Brain microvascular endothelial cell (primary cell): ENCODE measurements around the gene NMRK2.
"Not testable (repeated sequence)": the region's sequence is repeated elsewhere in the genome, so short reads cannot be mapped to it uniquely, and the experiment has no call there.

Experiments
- DNase-seq: peaks from one replicate; pipeline ENCODE4 v3.0.0-alpha.2; 2020
- H3K27ac ChIP-seq: fragments of 250-450 bp; sonication (Bioruptor Pico); 2 replicates; pipeline ENCODE4 v1.5.1; 2020; ENCODE audit warnings: mild to moderate bottlenecking, moderate library complexity
- H3K27me3 ChIP-seq: fragments of 250-450 bp; sonication (Bioruptor Pico); replicated peaks from 2 replicates; pipeline ENCODE4 v1.5.1; 2020; ENCODE audit warnings: mild to moderate bottlenecking
- H3K36me3 ChIP-seq: fragments of 250-450 bp; sonication (Bioruptor Pico); replicated peaks from 2 replicates; pipeline ENCODE4 v1.5.1; 2020; ENCODE audit warnings: mild to moderate bottlenecking
- H3K4me3 ChIP-seq: 2 replicates; pipeline ENCODE4 v1.5.1; 2011; ENCODE audit warnings: low read depth, mild to moderate bottlenecking, control low read depth, low read length, moderate library complexity
- in situ Hi-C: cut with HindIII; loops from 2 replicates; pipeline ENCODE4 v1.10.0; 2017; ENCODE audit warnings: low sequenced_read_pairs, low pct_ligation_motif_present
- TF ChIP-seq, protein P1 (sequence below): IDR thresholded peaks from 2 replicates; pipeline ENCODE4 v1.5.1; 2011; ENCODE audit warnings: low read depth, mild to moderate bottlenecking, moderate library complexity, low read length, control low read depth, inconsistent platforms; ENCODE audit errors: missing control alignments

Gene NMRK2, protein sequence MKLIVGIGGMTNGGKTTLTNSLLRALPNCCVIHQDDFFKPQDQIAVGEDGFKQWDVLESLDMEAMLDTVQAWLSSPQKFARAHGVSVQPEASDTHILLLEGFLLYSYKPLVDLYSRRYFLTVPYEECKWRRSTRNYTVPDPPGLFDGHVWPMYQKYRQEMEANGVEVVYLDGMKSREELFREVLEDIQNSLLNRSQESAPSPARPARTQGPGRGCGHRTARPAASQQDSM

DNA sequence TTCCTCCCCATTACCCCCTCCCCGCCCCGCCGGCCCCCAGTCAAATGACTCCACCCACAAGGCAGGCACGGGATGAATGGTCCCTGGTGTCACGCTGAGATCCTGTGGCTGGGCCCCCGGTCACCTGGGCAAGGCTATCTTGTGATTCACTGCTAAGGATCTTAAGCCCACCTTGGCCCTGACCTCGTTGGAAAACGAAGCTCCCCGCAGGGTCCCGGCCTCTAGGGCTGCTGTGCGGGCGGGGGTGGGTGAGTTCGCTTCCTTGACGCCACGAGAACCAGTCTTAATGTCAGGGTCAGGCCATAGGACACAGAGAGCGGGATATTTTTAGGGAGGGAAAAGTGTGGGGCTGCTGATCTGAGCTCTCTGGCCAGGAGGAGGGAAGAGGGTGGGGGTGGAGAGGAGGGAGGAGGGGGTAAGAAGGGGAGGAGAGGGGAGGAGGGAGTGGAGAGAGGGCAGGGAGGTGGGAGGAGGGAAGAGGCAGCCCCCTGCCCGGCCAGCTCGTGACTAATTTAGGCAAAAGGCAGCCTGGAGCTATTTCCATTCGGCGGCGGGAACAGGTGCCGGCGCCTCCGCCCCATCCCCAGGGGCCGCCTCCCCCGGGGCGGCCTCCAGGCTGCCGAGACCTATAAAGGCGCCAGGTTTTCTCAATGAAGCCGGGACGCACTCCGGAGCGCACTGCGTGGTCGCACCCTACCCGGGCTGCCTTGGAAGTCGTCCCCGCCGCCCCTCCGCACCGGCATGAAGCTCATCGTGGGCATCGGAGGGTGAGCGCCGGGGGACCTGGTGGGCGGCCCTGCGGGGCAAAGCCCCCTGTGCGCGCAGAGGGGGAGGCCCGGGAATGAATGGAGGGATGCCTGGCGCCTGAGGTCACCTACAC lies at the start of gene NMRK2:
NMRK2 (plus strand) TSS at position 139 of the 880 bp plus-strand sequence; CDS start at position 742, 603 bp downstream.
- H3K27me3 ChIP-seq: peaks cover 12% of the 10 kb centered on the region
- TF ChIP-seq, protein P1, sequence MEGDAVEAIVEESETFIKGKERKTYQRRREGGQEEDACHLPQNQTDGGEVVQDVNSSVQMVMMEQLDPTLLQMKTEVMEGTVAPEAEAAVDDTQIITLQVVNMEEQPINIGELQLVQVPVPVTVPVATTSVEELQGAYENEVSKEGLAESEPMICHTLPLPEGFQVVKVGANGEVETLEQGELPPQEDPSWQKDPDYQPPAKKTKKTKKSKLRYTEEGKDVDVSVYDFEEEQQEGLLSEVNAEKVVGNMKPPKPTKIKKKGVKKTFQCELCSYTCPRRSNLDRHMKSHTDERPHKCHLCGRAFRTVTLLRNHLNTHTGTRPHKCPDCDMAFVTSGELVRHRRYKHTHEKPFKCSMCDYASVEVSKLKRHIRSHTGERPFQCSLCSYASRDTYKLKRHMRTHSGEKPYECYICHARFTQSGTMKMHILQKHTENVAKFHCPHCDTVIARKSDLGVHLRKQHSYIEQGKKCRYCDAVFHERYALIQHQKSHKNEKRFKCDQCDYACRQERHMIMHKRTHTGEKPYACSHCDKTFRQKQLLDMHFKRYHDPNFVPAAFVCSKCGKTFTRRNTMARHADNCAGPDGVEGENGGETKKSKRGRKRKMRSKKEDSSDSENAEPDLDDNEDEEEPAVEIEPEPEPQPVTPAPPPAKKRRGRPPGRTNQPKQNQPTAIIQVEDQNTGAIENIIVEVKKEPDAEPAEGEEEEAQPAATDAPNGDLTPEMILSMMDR: no peak
- H3K4me3 ChIP-seq: no peak within 1 kb of the TSS
- no peak within 1 kb of the TSS for H3K27ac ChIP-seq
- no peak for DNase-seq
- in situ Hi-C loops: no loop called here
- no peaks in the 10 kb centered on the region for H3K36me3 ChIP-seq

DNA sequence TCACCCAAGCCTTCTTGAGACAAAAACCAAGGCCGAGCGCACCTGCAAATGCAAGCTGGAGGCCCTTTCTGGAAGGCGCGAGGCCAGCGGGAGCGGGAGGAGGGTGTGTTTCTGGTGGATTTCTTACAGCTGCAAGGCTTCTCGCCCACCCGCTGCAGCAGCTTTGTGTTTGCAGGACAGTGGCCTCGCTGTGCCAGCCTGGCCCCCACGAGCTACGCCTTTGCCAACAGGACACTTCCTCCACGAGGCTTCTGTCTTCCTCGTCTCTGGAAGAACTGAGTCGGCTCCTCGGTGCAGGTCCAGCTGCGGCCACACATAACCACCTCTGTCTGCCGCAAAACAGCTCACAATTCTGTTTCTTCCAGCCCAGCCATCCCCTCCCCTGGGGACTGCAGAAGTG lies 42.3 kb upstream of the NMRK2 start:
- no peak overlapping the region for H3K27ac ChIP-seq
- in situ Hi-C loops: no loop called here
- no peak for DNase-seq
- H3K27me3 ChIP-seq: no peaks in the 10 kb centered on the region
- no peak overlapping the region for H3K4me3 ChIP-seq
- TF ChIP-seq, protein P1: no peak
- H3K36me3 ChIP-seq: no peaks in the 10 kb centered on the region

DNA sequence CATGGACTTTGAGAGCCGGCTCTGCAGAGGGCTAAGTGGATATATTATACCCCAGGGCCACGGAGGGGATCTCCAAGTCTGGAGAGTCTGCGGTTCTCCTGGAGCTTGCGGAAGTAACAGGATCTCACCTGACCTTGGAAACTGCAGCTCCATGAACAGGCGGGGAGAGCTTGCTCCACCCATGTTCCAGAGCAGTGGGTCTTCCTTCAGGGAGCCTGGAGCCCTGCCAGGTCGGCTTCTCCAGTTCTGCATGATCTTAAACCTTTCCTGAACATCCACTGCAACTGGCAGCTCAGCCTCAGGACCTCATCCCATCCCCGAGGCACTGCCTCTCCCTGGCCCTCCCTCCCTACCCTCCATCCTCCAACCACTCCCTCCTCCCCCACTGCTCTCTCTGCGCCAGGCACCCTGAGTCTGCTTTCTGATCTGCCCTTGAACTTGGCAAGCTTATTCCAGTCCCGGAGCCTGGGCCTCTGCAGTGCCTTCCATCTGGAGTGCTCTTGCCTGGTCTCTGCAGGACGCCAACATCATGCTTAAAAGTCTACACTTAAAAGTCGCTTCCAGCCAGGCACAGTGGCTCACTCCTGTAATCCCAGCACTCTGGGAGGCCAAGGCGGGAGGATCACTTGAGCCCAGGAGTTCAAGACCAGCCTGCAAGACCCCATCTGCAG lies 39.2 kb upstream of the NMRK2 start:
- in situ Hi-C loops: no loop called here

DNA sequence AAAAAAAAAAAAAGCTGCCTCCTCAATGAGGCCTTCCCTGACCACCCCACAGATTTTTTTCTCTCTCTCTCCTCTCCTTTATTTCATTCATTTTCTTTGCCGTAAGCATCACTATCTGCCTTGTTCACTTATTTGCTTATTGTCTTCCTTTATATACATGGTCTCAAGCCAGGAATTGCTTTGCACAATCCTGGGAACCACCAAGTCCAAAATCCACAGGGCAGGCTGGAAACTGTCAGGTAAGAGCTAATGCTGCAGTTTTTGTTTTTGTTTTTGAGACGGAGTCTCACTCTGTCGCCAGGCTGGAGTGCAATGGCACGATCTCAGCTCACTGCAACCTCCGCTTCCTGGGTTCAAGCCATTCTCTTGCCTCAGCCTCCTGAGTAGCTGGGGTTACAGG lies 37.9 kb upstream of the NMRK2 start:
- H3K27ac ChIP-seq, DNase-seq, H3K27me3 ChIP-seq, H3K4me3 ChIP-seq, H3K36me3 ChIP-seq, in situ Hi-C loops: not testable (repeated sequence)

More for the DNA sequence above, 39.2 kb upstream of the NMRK2 start:
- Histone ChIP-seq H3K4me3 (no peak overlapping the region), H3K36me3 (no peaks in the 10 kb centered on the region), H3K27me3 (no peaks in the 10 kb centered on the region), H3K27ac (no peak overlapping the region)
- TF ChIP-seq, protein P1: no peak
- no peak for DNase-seq

DNA sequence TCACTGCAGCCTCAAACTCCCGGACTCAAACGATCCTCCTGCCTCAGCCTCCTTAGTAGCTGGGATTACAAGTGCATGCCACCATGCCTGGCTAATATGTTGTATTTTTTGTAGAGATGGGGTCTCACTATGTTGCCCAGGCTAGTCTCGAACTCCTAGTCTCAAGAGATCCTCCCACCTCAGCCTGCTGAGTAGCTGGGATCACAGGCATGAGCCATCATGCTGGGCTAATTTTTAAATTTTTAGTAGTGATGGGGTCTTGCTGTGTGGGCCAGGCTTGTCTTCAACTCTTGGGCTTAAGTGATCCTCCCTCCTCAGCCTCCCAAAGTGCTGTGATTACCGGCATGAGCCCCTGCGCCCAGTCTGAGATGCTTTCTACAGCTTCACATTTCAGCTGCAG lies 37.1 kb upstream of the NMRK2 start:
- no peak overlapping the region for H3K27ac ChIP-seq
- TF ChIP-seq, protein P1: no peak
- no peak for DNase-seq
- no peaks in the 10 kb centered on the region for H3K36me3 ChIP-seq
- in situ Hi-C loops: no loop called here
- H3K4me3 ChIP-seq: no peak overlapping the region
- H3K27me3 ChIP-seq: no peaks in the 10 kb centered on the region

DNA sequence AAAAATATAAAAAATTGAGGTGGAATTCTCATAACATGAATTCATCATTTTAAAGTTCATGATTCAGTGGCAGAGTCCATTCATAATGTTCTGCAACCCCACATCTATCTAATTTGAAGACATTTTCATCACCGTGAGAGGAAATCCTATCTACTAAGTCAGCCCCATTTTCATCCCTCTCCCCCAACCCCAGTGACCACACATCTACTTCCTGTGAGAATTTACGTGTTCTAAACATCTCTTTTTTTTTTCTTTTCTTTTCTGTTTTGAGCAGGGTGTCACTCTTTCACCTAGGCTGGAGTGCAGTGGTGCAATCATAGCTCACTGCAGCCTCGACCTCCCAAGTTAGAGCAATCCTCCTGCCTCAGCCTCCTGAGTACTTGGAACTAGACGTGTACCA lies 34.9 kb upstream of the NMRK2 start:
- in situ Hi-C loops: no loop called here
- Histone ChIP-seq H3K27me3 (no peaks in the 10 kb centered on the region), H3K36me3 (no peaks in the 10 kb centered on the region), H3K4me3 (no peak overlapping the region), H3K27ac (no peak overlapping the region)
- TF ChIP-seq, protein P1: no peak
- DNase-seq: no peak
